ENCODE data around the gene KRTAP12-3.
"Not testable (repeated sequence)": the region's sequence is repeated elsewhere in the genome, so short reads cannot be mapped to it uniquely, and the experiment has no call there.

Gene KRTAP12-3

DNA sequence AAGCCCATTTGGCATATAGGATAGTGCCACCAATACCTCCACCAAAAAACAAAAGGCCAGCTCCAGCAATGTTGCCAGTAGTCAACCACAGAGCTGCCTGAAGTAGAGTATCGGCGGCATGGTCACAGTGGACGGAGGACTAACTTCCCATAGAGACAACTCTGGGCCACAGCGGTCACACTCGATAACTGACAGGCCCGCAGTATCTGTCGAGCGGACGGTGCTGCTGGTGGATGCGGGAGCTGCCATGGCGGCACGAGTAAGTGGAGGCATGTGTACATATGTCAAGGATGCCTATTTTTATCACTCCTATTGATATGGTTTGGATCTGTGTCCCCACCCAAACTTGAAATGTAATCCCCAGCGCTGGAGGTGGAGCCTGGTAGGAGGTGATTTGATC, 20.1 kb downstream of the KRTAP12-3 start:
- in situ Hi-C loops (cut with MboI; ENCODE audit: low pct_unique_long_range_greater_than_20kb, low sequenced_read_pairs), result no loop called here
- no peak for DNase-seq

- DNase-seq, result no peak
- in situ Hi-C loops (cut with MboI; ENCODE audit: low pct_unique_long_range_greater_than_20kb, low sequenced_read_pairs), result no loop called here
Measured at GRCh38 chr21:44681152-44681551, 23.4 kb downstream of the KRTAP12-3 start.

DNA sequence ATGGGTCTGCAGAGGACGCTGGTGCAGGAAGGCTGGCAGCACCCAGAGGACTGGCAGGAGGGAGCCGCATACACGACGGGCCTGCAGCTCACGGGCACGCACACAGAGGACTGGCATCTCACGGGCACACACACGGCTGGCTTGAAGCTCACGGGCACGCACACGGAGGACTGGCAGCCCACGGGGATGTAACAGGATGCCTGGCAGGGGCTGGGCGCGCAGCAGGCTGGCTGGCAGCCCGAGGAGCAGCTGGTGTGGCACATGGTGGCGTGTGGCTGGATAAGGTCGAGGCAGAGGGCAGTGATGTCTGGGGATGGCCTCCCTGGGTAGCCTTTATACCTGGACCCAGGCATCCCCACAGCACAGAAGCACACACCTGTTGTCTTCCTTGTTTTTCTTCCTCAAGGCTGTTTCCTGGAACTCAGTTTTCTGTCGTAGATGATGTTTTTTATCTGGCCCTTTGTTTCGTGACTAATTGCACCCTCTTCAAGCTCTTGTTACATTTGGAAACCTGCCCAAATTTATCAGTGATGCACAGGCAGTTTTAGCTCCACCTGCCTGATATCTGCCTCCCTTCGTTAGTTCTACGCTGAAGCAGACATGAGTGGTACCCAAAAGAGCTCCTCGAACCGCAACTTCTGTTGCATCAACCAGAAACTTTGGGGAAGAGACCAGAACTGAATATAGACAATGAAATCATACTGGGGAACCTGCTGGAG, 24.3 kb downstream of the KRTAP12-3 start, which contains the start of gene KRTAP12-1:
TSS of gene KRTAP12-1 (minus strand) at position 303 of the 719 bp plus-strand sequence. CDS start at position 263, 40 bp downstream.
- DNase-seq, result no peak

GRCh38 chr21:44682580-44683151, 24.9 kb downstream of the KRTAP12-3 start:
- in situ Hi-C loops (cut with MboI; ENCODE audit: low pct_unique_long_range_greater_than_20kb, low sequenced_read_pairs), result no loop called here
- DNase-seq, result no peak

More for the DNA sequence above, 24.3 kb downstream of the KRTAP12-3 start, which contains the start of gene KRTAP12-1:
- in situ Hi-C loops (cut with MboI; ENCODE audit: low pct_unique_long_range_greater_than_20kb, low sequenced_read_pairs), result no loop called here

GRCh38 chr21:44684077-44684476, 26.3 kb downstream of the KRTAP12-3 start:
- in situ Hi-C loops (cut with MboI; ENCODE audit: low pct_unique_long_range_greater_than_20kb, low sequenced_read_pairs), result no loop called here
- no peak for DNase-seq

DNA sequence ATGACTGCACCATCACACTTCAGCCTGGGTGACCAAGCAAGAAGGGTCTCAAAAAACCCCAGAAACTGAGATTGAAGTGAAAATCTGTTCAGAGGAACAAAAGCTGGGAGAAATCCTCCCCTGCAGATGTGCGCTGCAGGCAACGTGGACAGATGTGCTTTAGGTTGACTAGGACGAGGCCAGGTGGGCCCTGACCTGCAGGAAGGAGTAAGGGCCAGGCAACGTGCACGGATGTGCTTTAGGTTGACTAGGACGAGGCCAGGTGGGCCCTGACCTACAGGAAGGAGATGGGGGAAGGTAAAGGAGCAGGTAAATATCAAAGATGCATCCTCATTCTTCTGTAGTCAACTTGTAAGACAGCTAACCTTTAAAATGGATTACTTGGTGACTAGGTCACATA, 26.8 kb downstream of the KRTAP12-3 start:
- DNase-seq, result no peak
- in situ Hi-C loops (cut with MboI; ENCODE audit: low pct_unique_long_range_greater_than_20kb, low sequenced_read_pairs), result no loop called here

DNA sequence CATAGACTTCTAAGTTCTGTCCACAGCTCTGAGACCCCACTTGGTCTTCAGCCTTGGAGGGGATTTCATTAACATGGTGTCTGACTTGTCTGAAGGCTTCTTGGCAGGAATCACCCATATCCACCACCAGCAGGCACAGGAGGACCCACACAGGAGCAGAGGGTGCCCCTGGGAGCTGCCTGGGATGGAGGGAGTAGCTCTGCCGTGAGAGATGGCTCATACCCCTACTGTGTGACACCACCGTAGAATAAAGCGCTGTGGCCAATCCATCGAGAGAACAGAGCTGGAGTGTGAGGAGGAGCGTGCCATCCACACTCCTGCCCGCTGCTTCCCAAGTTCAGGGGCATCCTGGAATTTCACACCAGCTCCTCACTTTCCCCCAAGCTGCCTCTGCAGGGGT, 27.3 kb downstream of the KRTAP12-3 start:
- DNase-seq; in situ Hi-C loops (cut with MboI; ENCODE audit: low pct_unique_long_range_greater_than_20kb, low sequenced_read_pairs): not testable (repeated sequence)

GRCh38 chr21:44686000-44686781, 28.5 kb downstream of the KRTAP12-3 start:
- DNase-seq, result no peak

DNA sequence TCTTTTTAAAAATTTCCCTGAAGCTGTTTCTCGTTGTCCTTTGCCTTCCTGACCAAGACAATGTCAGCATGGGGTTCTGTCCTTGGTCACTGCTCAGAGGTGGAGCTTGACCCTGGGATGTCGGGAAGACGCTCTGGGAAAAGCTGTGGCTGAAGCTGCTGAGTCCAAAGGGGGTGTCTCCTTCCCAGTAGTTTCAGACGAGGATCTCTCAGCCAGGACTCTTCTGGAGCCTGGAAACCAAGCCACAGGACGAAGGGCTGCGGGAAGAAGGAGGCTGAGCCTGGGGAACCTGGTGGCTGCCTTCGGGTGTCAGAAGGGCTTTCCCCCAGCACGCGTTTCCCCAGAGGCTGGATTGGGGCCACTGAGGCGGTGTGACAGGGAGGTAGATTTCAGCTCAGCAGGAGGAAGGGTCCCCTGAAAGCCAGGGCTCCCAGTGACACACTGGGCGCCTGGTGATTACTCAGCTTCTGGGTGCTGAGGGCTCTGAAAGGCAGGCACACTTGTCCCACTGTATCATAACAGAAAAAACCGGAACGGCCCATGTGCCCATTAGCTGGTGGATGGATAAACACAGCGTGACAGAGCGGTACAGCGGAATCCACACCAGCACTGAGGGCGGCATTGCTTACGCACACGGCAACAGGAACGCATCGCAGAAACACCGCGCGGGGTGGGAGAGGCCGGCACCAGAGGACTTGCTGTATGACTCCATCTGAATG, 29.3 kb downstream of the KRTAP12-3 start:
- DNase-seq, result no peak

More at GRCh38 chr21:44686000-44686781, 28.5 kb downstream of the KRTAP12-3 start:
- in situ Hi-C loops (cut with MboI; ENCODE audit: low pct_unique_long_range_greater_than_20kb, low sequenced_read_pairs), result no loop called here

DNA sequence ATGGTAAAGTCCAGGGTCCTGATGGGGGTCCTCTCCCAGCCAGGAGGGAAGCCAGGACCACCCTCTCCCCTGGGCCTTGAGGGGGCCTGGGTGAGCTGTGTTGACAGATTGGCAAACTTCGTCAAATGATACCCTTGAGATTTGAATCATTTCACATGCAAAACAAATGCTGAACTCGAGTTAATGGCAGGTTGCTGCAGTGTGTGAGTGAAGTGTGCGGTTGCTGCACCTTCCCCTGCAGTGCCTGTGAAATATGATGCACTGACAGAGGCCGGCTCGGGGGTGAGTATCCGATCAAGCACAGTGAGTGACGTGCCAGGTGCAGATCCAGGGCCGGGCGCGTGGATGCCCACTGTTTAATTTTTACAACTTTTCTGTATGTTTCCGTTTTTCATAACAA, 29.9 kb downstream of the KRTAP12-3 start:
- in situ Hi-C loops (cut with MboI; ENCODE audit: low pct_unique_long_range_greater_than_20kb, low sequenced_read_pairs), result no loop called here
- no peak for DNase-seq

More for the DNA sequence above, 29.3 kb downstream of the KRTAP12-3 start:
- in situ Hi-C loops (cut with MboI; ENCODE audit: low pct_unique_long_range_greater_than_20kb, low sequenced_read_pairs), result no loop called here

DNA sequence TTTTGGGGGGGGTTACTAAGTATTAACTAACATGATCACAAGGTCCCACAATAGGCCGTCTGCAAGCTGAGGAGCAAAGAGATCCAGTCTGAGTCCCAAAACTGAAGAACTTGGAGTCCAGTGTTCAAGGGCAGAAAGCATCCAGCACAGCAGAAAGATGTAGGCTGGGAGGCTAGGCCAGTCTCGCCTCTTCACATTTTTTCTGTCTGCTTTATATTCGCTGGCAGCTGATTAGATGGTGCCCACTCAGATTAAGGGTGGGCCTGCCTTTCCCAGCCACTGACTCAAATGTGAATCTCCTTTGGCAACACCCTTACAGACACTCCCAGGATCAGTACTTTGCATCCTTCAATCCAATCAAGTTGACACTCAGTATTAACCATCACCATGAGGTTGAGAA, 32.0 kb downstream of the KRTAP12-3 start:
- in situ Hi-C loops (cut with MboI; ENCODE audit: low pct_unique_long_range_greater_than_20kb, low sequenced_read_pairs); DNase-seq: not testable (repeated sequence)

DNA sequence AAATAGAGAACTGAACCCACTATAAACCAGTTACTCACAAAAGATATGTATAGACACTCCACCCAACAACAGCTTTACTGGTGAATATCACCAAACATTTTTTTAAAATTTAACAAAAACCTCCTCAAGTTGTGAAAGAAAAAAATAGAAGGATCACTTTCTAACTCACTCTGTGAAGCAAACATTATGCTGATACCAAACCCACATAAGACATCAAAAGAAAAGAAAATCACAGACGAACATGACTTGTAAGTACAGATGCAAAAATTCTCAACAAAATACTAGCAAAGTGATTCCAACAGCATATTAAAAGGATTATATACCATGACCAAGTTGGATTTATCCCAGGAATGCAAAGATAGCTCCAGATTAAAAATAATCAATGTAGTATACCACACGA, 34.0 kb downstream of the KRTAP12-3 start:
- in situ Hi-C loops (cut with MboI; ENCODE audit: low pct_unique_long_range_greater_than_20kb, low sequenced_read_pairs), result no loop called here
- no peak for DNase-seq

GRCh38 chr21:44692798-44693512, 35.2 kb downstream of the KRTAP12-3 start:
- in situ Hi-C loops (cut with MboI; ENCODE audit: low pct_unique_long_range_greater_than_20kb, low sequenced_read_pairs), result no loop called here
- DNase-seq, result no peak

- in situ Hi-C loops (cut with MboI; ENCODE audit: low pct_unique_long_range_greater_than_20kb, low sequenced_read_pairs), result no loop called here
- DNase-seq, result no peak
Measured at GRCh38 chr21:44694776-44695175, 37.0 kb downstream of the KRTAP12-3 start.

GRCh38 chr21:44695184-44695583, 37.5 kb downstream of the KRTAP12-3 start:
- in situ Hi-C loops (cut with MboI; ENCODE audit: low pct_unique_long_range_greater_than_20kb, low sequenced_read_pairs), result no loop called here
- no peak for DNase-seq

DNA sequence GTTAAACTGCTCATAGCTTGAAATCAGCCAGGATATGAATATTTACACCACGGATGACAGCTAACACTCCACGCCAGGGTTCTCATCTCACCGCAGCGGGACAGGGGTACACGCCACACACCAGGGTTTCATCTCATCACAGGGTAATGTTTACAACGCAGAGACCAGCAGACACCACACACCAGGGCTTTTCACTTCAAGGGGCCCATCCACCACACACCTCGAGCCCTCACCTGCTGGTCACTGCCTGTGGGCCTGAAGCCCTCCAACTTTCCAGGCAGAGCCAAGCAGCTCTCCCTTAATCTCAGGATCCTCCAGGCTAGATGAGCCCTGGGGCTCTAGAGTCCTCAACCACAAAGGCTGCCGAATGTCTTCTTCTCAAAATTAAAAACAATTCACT, 37.9 kb downstream of the KRTAP12-3 start:
- DNase-seq, result no peak
- in situ Hi-C loops (cut with MboI; ENCODE audit: low pct_unique_long_range_greater_than_20kb, low sequenced_read_pairs), result no loop called here

- in situ Hi-C loops (cut with MboI; ENCODE audit: low pct_unique_long_range_greater_than_20kb, low sequenced_read_pairs), result no loop called here
- no peak for DNase-seq
Measured at GRCh38 chr21:44696572-44696971, 38.8 kb downstream of the KRTAP12-3 start.

DNA sequence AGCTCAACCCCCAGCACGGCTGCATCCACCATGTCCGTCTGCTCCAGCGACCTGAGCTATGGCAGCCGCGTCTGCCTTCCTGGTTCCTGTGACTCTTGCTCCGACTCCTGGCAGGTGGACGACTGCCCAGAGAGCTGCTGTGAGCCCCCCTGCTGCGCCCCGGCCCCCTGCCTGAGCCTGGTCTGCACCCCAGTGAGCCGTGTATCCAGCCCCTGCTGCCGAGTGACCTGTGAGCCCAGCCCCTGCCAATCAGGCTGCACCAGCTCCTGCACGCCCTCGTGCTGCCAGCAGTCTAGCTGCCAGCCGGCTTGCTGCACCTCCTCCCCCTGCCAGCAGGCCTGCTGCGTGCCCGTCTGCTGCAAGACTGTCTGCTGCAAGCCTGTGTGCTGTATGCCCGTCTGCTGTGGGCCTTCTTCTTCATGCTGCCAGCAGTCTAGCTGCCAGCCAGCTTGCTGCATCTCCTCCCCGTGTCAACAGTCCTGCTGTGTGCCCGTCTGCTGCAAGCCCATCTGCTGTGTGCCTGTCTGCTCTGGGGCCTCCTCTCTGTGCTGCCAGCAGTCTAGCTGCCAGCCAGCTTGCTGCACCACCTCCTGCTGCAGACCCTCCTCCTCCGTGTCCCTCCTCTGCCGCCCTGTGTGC, 39.6 kb downstream of the KRTAP12-3 start, which contains the start of gene KRTAP10-12:
TSS of gene KRTAP10-12 (plus strand) at position 1 of the 639 bp plus-strand sequence. CDS start at position 31, 30 bp downstream.
- DNase-seq; in situ Hi-C loops (cut with MboI; ENCODE audit: low pct_unique_long_range_greater_than_20kb, low sequenced_read_pairs): not testable (repeated sequence)
